NCI-H2029 treated with DMSO at 0.1 percent for 48 hours (cell line): ENCODE results near the gene ITPRIPL2.

ENCODE experiments used
- DNase-seq: peaks from one replicate; lab custom pipeline; 2025; lab: John Stamatoyannopoulos, UW

Gene ITPRIPL2

GRCh38 chr16:19093631-19094541 is 19.9 kb upstream of the ITPRIPL2 start:
- no peak for DNase-seq

GRCh38 chr16:19094542-19095365 is 19.0 kb upstream of the ITPRIPL2 start:
- peak; percentile 43 for DNase-seq

GRCh38 chr16:19095654-19096053 is 18.1 kb upstream of the ITPRIPL2 start:
- no peak for DNase-seq

GRCh38 chr16:19098173-19098572 is 15.6 kb upstream of the ITPRIPL2 start:
- DNase-seq, result no peak

GRCh38 chr16:19102187-19102872 is 11.4 kb upstream of the ITPRIPL2 start:
- no peak for DNase-seq

- DNase-seq, result no peak
These were observed 9.2 kb upstream of the ITPRIPL2 start for GRCh38 chr16:19104607-19105006.

GRCh38 chr16:19105131-19105530 is 8.6 kb upstream of the ITPRIPL2 start:
- DNase-seq, result no peak

GRCh38 chr16:19105891-19106624 is 7.7 kb upstream of the ITPRIPL2 start:
- no peak for DNase-seq

- DNase-seq, result no peak
These were observed 7.1 kb upstream of the ITPRIPL2 start for GRCh38 chr16:19106625-19107020.

GRCh38 chr16:19108409-19109287 is 5.1 kb upstream of the ITPRIPL2 start:
- DNase-seq, result no peak

- DNase-seq, result no peak
These were observed 4.5 kb upstream of the ITPRIPL2 start for GRCh38 chr16:19109288-19109664.

GRCh38 chr16:19110537-19111360 is 3.0 kb upstream of the ITPRIPL2 start:
- no peak for DNase-seq

- no peak for DNase-seq
These were observed 1.7 kb upstream of the ITPRIPL2 start for GRCh38 chr16:19112099-19112407.

GRCh38 chr16:19114359-19115147 is 789 bp downstream of the ITPRIPL2 start:
- DNase-seq, result no peak

GRCh38 chr16:19115148-19116021 is 1.6 kb downstream of the ITPRIPL2 start:
- no peak for DNase-seq

- DNase-seq, result no peak
These were observed 3.1 kb downstream of the ITPRIPL2 start for GRCh38 chr16:19116711-19117449.

GRCh38 chr16:19118938-19119431 is 5.2 kb downstream of the ITPRIPL2 start:
- DNase-seq, result no peak
